HUES64 (cell line): ENCODE results near the gene FOXP4.

Experiments
- H3K27ac ChIP-seq: 2 replicates; pipeline ENCODE4 v1.7.0; 2013; ENCODE audit warnings: low read depth, low read length, inconsistent platforms
- H3K27me3 ChIP-seq: 2 replicates; pipeline ENCODE4 v1.6.1; 2013; ENCODE audit warnings: mild to moderate bottlenecking, low read length; ENCODE audit not compliant: insufficient read depth
- H3K36me3 ChIP-seq: 2 replicates; pipeline ENCODE4 v1.6.1; 2013; ENCODE audit warnings: mild to moderate bottlenecking, low read length; ENCODE audit not compliant: insufficient read depth
- H3K4me1 ChIP-seq: 2 replicates; pipeline ENCODE4 v1.6.1; 2013; ENCODE audit warnings: mild to moderate bottlenecking, low read length, moderate library complexity; ENCODE audit not compliant: insufficient read depth
- H3K4me3 ChIP-seq: 2 replicates; pipeline ENCODE4 v1.5.1; 2013; ENCODE audit warnings: mild to moderate bottlenecking, low read length, moderate library complexity
- H3K9ac ChIP-seq: 2 replicates; pipeline ENCODE4 v1.6.1; 2013; ENCODE audit warnings: mild to moderate bottlenecking, low read depth, low read length
- H3K9me3 ChIP-seq: 2 replicates; pipeline ENCODE4 v1.6.1; 2013; ENCODE audit warnings: low read depth, low read length; ENCODE audit not compliant: insufficient read depth
- WGBS: fragments of 150-250, 120-280 bp; methylation state at CpG from one replicate; pipeline ENCODE4 v1.1.7; 2013; ENCODE audit warnings: missing lambda C conversion rate; 5-methylcytosine and 5-hydroxymethylcytosine counted together

FOXP4 gene

DNA sequence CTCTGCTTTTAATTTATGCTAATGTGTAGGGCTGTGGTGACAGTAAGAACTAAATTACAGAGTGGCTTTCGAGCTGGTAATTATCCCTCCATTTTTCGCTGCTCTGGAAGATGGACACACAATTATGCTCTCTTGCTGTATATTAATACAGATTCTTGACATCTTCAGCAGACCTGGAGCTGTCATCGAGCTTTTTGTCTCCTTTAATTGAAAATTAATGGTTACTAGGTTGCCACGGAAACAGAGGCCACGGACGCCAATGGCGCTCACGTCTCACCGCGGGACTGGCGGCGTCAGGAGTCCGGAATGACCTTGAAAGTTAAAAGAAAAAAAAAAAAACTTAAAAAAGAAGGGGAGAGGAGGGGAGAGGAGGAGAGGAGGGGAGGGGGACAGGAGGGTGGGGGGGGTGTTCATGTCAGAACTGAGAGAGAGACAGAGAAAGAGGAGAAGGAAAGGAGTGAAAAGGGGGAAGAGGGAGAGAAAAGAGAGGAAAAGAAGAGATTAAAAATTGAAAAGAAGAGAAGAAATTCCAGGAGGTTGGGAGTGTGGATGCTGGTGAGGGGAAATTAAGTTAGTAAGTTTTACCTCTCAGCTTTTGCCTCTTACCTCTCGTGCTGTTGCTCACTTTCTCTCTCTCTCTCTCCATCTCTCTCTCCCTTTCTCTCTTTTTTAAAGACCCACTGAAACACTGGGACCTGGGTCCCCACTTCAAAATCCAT lies 22.1 kb upstream of the FOXP4 start:
- Histone ChIP-seq H3K4me1 (peaks cover 7% of the 10 kb centered on the region), H3K27ac (no peak overlapping the region), H3K36me3 (no peaks in the 10 kb centered on the region), H3K9ac (no peak overlapping the region), H3K9me3 (no peaks in the 10 kb centered on the region), H3K4me3 (no peak overlapping the region), H3K27me3 (peaks cover 45% of the 10 kb centered on the region)
- WGBS, result 67% methylated on average over 14 of the region's 14 CpGs

DNA sequence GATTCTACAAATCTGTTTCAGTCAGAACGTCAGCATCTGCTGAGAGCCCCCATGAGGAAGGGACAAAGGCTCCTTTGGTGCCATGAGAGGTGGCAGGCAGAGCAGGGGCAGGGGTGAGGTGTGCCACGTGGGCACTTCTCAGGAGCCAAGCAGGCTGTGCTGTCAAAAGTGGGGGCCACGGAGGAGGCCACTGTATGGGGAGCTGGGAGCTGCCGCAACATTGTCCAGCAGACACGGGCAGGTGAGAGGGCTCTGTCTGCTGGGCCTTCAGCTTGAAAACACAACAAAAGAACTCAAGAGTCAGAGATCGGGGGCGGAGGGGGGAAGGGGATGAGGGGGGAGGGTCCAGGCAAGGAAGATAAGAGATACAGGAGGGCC lies 21.6 kb upstream of the FOXP4 start:
- H3K4me3 ChIP-seq, result no peak overlapping the region
- H3K4me1 ChIP-seq, result peaks cover 7% of the 10 kb centered on the region
- H3K36me3 ChIP-seq, result no peaks in the 10 kb centered on the region
- no peak overlapping the region for H3K27ac ChIP-seq
- WGBS, result 46% methylated on average over 5 of the region's 7 CpGs
- no peak overlapping the region for H3K9ac ChIP-seq
- H3K9me3 ChIP-seq, result no peaks in the 10 kb centered on the region
- H3K27me3 ChIP-seq, result peaks cover 49% of the 10 kb centered on the region

DNA sequence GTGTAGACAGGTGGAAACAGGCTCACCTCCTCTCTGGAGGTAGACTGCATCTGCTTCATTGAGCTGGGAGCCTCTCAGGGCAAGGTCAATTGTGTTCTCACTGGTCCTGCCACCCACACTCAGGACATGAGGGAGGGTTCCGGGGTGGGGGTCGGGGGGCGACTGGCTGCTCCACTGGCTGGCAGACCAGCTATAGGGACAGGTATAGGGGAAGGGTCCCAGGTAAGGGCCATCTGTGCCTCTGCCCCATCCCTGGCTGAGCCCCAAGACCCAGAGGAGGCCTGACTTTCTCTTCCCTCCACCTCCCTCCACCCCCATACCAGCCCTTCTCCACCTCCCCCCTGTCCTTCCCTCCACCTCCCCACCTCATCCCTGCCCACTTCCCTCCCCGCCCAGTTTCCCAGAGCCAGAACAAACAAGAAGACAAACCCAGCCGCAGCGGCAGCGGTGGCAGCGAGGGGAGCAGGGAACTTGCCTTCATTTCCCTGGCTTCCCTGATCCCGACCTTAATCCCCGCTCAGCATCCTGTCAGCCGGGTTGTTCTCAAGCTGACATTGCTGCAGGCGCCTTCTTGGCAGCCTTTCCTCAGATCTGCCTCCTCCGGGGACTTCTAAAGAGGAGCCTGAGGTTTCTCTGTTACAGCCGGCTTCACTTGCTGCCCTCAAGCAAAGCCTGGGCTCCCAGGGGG lies 18.3 kb upstream of the FOXP4 start:
- Histone ChIP-seq H3K9me3 (no peaks in the 10 kb centered on the region), H3K27ac (no peak overlapping the region), H3K9ac (no peak overlapping the region), H3K36me3 (no peaks in the 10 kb centered on the region), H3K4me3 (no peak overlapping the region), H3K4me1 (peaks cover 20% of the 10 kb centered on the region), H3K27me3 (peaks cover 44% of the 10 kb centered on the region)
- 25% methylated on average over 14 of the region's 14 CpGs for WGBS

GRCh38 chr6:41528409-41528963 lies 17.7 kb upstream of the FOXP4 start:
- WGBS, result 70% methylated on average over 11 of the region's 11 CpGs
- H3K4me3 ChIP-seq, result no peak overlapping the region
- no peaks in the 10 kb centered on the region for H3K9me3 ChIP-seq
- peaks cover 20% of the 10 kb centered on the region for H3K4me1 ChIP-seq
- peaks cover 38% of the 10 kb centered on the region for H3K27me3 ChIP-seq
- H3K27ac ChIP-seq, result no peak overlapping the region
- H3K9ac ChIP-seq, result no peak overlapping the region
- H3K36me3 ChIP-seq, result no peaks in the 10 kb centered on the region

DNA sequence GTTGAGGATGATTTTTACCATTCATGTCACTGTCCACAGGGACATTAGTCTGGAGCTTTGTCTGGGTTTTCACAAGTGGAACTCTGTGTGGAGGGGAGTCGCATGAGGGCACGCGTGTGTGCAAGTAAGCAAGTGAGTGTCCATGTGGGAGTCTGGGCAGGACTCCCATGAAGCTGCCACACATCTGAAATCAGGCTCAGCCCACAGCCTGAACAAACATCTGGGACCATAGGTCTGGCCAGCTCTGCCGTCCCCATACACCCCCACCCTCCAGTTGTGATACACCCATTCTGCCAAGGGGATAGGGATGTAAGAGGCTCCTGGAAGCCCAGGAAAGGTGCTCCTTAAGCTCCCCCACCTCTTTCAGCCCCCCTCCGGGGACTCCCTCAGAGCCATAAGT lies 17.1 kb upstream of the FOXP4 start:
- Histone ChIP-seq H3K4me3 (no peak overlapping the region), H3K4me1 (peaks cover 20% of the 10 kb centered on the region), H3K27ac (no peak overlapping the region), H3K27me3 (peaks cover 35% of the 10 kb centered on the region), H3K9me3 (no peaks in the 10 kb centered on the region), H3K36me3 (no peaks in the 10 kb centered on the region), H3K9ac (no peak overlapping the region)
- WGBS, result 77% methylated on average over 5 of the region's 5 CpGs

- no peaks in the 10 kb centered on the region for H3K36me3 ChIP-seq
- H3K9me3 ChIP-seq, result no peaks in the 10 kb centered on the region
- H3K4me3 ChIP-seq, result no peak overlapping the region
- peaks cover 15% of the 10 kb centered on the region for H3K4me1 ChIP-seq
- WGBS, result 76% methylated on average over 6 of the region's 7 CpGs
- no peak overlapping the region for H3K9ac ChIP-seq
- H3K27me3 ChIP-seq, result peaks cover 40% of the 10 kb centered on the region
- no peak overlapping the region for H3K27ac ChIP-seq
Observed at GRCh38 chr6:41529970-41530369, 16.2 kb upstream of the FOXP4 start.

- peaks cover 45% of the 10 kb centered on the region for H3K27me3 ChIP-seq
- H3K4me3 ChIP-seq, result no peak overlapping the region
- no peaks in the 10 kb centered on the region for H3K36me3 ChIP-seq
- H3K27ac ChIP-seq, result no peak overlapping the region
- 79% methylated on average over 7 of the region's 7 CpGs for WGBS
- H3K9me3 ChIP-seq, result no peaks in the 10 kb centered on the region
- peaks cover 13% of the 10 kb centered on the region for H3K4me1 ChIP-seq
- H3K9ac ChIP-seq, result no peak overlapping the region
Observed at GRCh38 chr6:41530476-41530875, 15.7 kb upstream of the FOXP4 start.

DNA sequence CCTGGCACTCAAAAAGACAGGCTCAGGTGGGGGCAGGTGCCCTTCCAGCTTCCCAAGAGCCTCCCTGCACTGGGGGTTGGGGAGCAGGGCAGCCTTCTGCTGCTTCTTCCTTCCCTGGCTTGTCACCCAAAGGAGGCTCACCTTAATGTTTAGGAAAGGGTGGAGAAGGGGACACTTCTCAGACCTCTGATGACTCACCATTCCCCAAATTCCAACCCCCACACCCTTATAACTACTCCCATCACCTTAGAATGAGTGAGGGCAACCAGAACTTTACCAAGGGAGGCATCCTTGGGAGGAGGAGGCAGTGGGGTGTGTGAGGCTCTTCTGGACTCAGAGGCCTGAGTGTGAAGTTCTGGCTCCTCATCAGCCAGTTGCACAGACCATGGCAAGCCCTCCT lies 15.2 kb upstream of the FOXP4 start:
- Histone ChIP-seq H3K4me3 (no peak overlapping the region), H3K27me3 (peaks cover 49% of the 10 kb centered on the region), H3K27ac (no peak overlapping the region), H3K9me3 (no peaks in the 10 kb centered on the region), H3K4me1 (peaks cover 13% of the 10 kb centered on the region), H3K9ac (no peak overlapping the region), H3K36me3 (no peaks in the 10 kb centered on the region)

DNA sequence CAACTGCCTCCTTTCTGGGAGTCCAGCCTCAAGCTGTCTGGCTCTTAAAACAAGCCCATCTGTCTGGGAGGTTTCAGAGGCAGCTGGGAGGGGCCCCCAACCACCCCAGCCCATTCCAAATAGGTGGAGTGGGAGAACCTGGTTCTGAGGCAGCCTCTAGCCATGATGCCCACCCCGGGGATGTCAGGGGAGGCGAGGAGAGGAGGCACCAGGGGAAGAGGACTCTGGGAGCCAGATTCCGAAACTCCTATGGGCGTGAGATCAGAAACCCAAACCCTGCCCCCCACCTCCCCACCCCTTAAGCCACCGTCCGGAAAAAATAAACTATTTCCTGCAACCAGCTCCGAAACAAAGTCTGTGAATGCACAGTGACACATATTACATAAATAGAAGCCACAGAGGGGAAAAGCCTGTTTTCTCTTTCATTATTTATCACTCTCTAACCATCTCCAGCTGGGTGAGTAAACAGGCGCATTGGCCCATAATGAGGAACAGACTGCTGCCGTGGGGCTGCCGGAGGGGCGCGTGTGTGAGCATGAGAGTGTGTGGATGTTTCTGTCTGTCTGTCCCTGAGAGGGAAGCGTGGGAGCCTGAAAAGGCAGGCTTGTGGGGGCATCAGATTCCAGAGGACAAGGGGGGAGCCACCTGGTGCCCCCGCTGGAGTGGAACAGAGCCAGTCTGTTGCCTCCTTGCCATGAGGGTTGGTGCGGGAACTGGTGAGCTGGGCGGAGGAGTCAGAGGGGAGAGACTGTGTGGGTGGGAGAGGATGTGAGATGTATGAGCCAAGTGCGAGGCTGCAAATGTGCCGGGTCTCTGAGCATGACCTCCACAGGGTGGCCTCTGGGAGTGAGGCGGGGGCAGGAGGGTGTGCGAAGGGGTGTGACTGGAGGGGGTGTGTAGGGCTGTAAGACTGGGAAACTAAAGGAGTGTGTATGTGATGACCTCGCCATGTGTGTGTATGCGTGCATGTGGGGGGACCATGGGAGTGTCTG lies 14.3 kb upstream of the FOXP4 start:
- H3K9ac ChIP-seq, result no peak overlapping the region
- no peak overlapping the region for H3K27ac ChIP-seq
- H3K36me3 ChIP-seq, result no peaks in the 10 kb centered on the region
- peaks cover 13% of the 10 kb centered on the region for H3K4me1 ChIP-seq
- WGBS, result 62% methylated on average over 22 of the region's 22 CpGs
- H3K4me3 ChIP-seq, result no peak overlapping the region
- H3K27me3 ChIP-seq, result peaks cover 50% of the 10 kb centered on the region
- no peaks in the 10 kb centered on the region for H3K9me3 ChIP-seq

DNA sequence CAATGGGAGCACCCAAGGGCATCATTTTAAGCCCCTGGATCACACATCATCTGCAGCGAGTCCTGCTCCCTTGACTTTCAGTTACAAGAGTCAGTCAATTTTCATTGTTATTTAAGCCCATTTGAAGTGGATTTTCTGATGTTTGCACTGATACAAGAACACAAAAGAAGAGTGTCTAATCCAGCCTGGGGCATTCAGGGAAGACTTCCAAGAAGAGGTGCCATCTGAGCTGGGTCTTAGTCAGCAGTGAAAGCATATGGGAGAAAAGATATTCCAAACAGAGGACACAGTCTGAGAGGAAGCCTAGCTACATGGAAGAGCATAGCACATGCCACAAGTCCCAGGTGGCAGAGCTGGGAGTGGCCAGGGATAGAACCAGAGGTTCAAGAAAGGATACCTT lies 10.4 kb upstream of the FOXP4 start:
- Histone ChIP-seq H3K4me3 (no peak overlapping the region), H3K9ac (no peak overlapping the region), H3K9me3 (no peaks in the 10 kb centered on the region), H3K36me3 (no peaks in the 10 kb centered on the region), H3K27me3 (peaks cover 61% of the 10 kb centered on the region), H3K4me1 (peaks cover 22% of the 10 kb centered on the region), H3K27ac (no peak overlapping the region)
- WGBS, result 86% methylated on average over 1 of the region's 1 CpG
